Stimulated activated CD4-positive, alpha-beta T cell treated with anti-CD3 and anti-CD28 coated beads, Interleukin-12 subunit alpha, Interleukin-12 subunit beta, amount 100 ng/mL, for 4 hours (primary cell): ENCODE measurements around the gene SPIRE2.
"Not testable (repeated sequence)": the region's sequence is repeated elsewhere in the genome, so short reads cannot be mapped to it uniquely, and the experiment has no call there.

Experiments
- DNase-seq: peaks from one replicate; pipeline ENCODE4 v3.0.0-alpha.2; 2020

SPIRE2 gene

GRCh38 chr16:89815639-89816348, 12.5 kb upstream of the SPIRE2 start:
- no peak for DNase-seq

GRCh38 chr16:89818851-89819403, 9.3 kb upstream of the SPIRE2 start:
- DNase-seq, result not testable (repeated sequence)

- not testable (repeated sequence) for DNase-seq
Measured at GRCh38 chr16:89819448-89819847, 8.8 kb upstream of the SPIRE2 start.

GRCh38 chr16:89821438-89822187, 6.7 kb upstream of the SPIRE2 start:
- no peak for DNase-seq

GRCh38 chr16:89822188-89823086, 5.8 kb upstream of the SPIRE2 start:
- DNase-seq, result no peak

- DNase-seq, result no peak
Measured at GRCh38 chr16:89823087-89823823, 5.0 kb upstream of the SPIRE2 start.

GRCh38 chr16:89823824-89824148, 4.5 kb upstream of the SPIRE2 start:
- DNase-seq, result not testable (repeated sequence)

- no peak for DNase-seq
Measured at GRCh38 chr16:89826531-89827382, 1.5 kb upstream of the SPIRE2 start.

- DNase-seq, result no peak
Measured at GRCh38 chr16:89827383-89828198, 684 bp upstream of the SPIRE2 start.

- DNase-seq, result no peak
Measured at GRCh38 chr16:89828870-89829629, 775 bp downstream of the SPIRE2 start.

GRCh38 chr16:89829630-89830437, 1.6 kb downstream of the SPIRE2 start:
- no peak for DNase-seq

- no peak for DNase-seq
Measured at GRCh38 chr16:89831810-89832328, 3.6 kb downstream of the SPIRE2 start.

- not testable (repeated sequence) for DNase-seq
Measured at GRCh38 chr16:89833664-89834363, 5.5 kb downstream of the SPIRE2 start.

GRCh38 chr16:89834813-89835363, 6.6 kb downstream of the SPIRE2 start:
- DNase-seq, result not testable (repeated sequence)

GRCh38 chr16:89836484-89836883, 8.2 kb downstream of the SPIRE2 start:
- not testable (repeated sequence) for DNase-seq

- no peak for DNase-seq
Measured at GRCh38 chr16:89837014-89837546, 8.8 kb downstream of the SPIRE2 start.

GRCh38 chr16:89841275-89841674, 13.0 kb downstream of the SPIRE2 start:
- DNase-seq, result no peak
